Left hindlimb (tissue), 1 donor: ENCODE data around the gene ROCK1.
"Not testable (repeated sequence)": the region's sequence is repeated elsewhere in the genome, so short reads cannot be mapped to it uniquely, and the experiment has no call there.

Experiments used
- DNase-seq: peaks from one replicate; pipeline ENCODE4 v3.0.0-alpha.2; 2018

Gene ROCK1

DNA sequence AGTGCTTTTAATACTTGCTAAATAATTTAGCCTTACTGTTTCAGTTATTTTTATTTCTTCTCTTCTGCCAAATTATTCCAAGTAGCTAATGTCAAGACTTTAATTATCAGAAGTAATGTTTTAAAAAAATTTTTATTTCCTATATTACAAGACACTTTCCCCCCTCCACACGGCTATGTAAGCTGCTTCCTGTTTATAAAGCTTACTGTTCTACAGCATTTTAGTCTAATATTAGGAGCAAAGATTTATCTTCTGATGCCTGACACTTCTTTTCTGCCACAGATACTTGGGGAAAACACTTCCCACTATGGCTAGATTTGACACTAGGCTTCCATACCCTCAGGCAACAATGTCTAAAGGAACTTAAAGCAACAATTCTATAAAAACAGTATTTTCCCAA is 62.3 kb downstream of the ROCK1 start:
- DNase-seq, result no peak

DNA sequence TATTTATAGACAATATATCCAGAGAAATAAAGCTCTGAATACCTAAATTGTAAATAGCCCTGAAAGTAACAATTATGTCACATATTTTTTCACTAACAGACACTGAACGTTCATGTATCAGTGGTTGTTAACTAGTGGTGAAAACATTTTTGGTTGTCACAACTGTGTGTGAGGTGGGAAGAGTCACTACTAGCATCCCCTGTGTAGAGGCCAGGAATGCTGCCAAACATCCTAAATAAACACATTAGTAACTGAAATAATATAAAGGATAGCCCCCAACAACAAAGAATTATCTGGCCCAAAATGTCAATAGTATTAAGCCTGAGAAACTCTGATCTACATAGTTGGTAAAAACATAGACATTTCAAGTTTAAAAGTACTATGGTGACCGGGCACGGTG is 64.5 kb downstream of the ROCK1 start:
- no peak for DNase-seq

GRCh38 chr18:21040466-21040865 is 71.1 kb downstream of the ROCK1 start:
- no peak for DNase-seq

- DNase-seq, result no peak
Measured at GRCh38 chr18:21038201-21038600, 73.4 kb downstream of the ROCK1 start.

- DNase-seq, result no peak
Measured at GRCh38 chr18:21031845-21032244, 79.8 kb downstream of the ROCK1 start.

GRCh38 chr18:21018257-21018656 is 93.4 kb downstream of the ROCK1 start:
- DNase-seq, result not testable (repeated sequence)

DNA sequence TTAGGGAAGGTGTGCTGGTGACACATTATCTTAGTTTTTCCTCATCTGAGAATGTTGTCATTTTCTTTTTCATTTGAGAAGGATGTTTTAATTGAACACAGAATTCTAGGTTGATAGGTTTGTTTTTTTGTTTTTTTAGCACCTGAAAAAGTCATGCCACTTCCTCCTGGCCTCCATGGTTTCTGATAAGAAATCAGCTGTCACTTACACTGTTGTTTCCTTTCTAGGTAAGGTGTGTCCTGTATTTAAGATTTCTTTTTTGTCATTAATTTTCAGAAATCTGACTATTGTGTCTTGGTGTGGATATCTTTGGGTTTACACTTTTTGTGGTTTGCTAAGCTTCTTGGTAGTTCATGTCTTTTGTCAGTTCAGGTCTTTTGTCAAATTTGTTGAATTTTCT is 99.3 kb downstream of the ROCK1 start:
- no peak for DNase-seq

DNA sequence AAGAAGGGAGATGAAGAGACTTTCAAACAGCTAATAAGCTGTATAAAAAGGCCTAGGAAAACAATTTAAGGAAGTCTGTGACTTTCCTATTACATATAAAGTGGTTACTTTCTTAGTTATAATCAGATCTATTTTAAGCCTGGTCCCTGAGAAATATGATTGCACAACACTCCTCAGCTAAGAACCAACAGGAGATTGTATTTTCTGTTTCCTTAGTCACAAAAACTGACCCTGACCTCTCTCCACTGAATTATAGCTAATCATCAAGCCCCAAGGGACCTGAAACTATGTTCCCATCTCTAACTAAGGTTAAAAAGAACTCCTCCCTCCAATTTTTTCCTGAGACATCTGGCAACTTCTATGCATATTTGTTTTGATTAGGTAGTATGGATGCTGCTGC is 106.9 kb downstream of the ROCK1 start:
- DNase-seq, result no peak

DNA sequence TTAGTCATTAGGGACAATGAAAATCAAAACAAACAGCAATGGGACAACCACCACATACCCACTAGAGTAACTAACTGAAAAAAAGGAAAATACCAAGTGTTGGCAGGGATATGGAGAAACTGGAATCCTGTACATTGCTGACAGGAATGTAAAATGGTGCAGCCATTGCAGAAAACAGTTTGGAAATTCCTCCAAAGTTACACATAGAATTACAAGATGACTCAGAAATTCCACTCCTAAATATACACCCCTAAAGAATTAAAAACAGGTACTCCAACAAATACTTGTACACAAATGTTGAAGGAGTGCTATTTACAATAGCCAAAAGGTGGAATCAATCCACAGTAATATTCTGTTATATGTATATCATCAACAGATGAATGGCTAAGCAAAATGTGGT is 110.9 kb downstream of the ROCK1 start:
- DNase-seq, result no peak

GRCh38 chr18:20997371-20997770 is 114.2 kb downstream of the ROCK1 start:
- DNase-seq, result no peak

GRCh38 chr18:20996418-20996817 is 115.2 kb downstream of the ROCK1 start:
- no peak for DNase-seq

DNA sequence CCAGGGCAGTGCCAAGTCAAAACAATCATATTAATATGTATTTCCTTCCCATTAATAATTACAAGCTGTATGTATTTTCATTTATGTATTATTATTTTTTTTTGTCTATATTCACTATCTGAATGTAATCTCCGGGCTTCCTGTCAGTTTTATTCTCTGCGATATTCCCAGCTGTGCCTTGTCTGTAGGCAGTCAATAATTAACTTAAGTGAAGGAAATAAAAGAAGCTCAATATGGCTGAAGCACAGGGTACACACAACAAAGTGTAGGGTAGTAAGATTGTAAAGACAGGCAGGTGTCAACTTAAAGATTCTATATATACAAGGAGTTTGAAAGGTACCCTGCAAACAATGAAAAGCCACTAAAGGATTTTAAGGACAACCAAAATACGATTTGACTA is 122.9 kb downstream of the ROCK1 start:
- no peak for DNase-seq

- no peak for DNase-seq
Measured at GRCh38 chr18:20975077-20975476, 136.5 kb downstream of the ROCK1 start.

GRCh38 chr18:20971886-20972267 is 139.7 kb downstream of the ROCK1 start:
- DNase-seq, result no peak

DNA sequence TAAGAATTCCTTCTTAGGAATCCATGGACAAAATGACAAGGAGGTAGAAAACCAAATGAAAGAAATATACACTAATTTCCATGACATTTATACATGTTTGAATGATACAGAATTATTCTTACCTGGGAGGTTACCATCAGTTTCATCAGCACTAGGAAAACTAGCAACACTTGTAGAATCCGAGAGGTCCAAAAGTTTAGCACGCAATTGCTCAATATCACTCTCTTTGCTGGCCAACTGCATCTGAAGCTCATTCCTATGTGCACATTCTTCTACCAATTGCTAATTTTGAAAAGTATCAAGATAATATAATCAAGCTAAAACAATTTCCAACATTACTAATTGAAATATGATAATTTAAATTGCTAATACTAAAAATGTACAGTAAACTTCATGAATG is 144.8 kb downstream of the ROCK1 start:
- no peak for DNase-seq

- DNase-seq, result no peak
Measured at GRCh38 chr18:20963027-20963426, 148.6 kb downstream of the ROCK1 start.

DNA sequence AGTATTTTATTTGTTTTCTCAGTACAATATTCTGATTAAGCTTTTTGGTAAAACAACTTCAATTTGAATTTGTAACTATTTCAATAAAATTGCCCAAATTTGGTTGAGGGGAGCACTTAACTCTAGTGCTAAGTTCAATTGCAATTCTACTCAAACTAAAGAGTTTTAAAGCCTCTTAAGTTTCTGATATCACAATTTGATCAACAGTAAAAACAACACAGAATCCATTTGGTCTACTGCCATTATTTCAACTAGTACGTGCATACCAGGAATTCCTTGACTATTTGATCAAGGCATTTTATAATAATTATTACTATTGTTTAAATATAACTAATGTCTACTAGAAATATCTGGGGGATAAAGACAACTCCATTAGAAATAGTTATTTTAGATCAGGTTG is 150.9 kb downstream of the ROCK1 start:
- no peak for DNase-seq

DNA sequence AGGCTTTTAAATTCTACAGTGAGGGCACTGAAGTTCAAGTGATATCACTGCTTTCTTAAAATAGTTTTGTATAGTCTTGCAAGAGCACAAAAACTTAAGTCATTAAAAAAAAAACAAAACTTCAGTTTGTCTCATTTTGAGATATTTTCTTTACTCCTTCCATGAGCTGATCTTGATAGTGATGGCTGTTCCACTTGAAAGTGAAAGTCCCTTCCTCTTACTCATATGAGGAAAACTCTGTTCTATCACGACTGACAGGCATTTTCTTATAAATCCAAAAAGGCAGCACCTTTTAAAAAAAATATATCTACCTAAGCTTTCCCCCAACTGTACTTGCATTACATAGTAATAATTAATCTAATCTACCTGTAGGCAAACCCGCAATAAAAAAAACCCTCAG is 160.8 kb downstream of the ROCK1 start:
- not testable (repeated sequence) for DNase-seq
